Endodermal cell (in vitro differentiated cells): ENCODE results near the gene PGS1. TPM values are rescaled to one million over a fixed set of nuclear protein-coding genes. Genes with fewer than 3 reads are reported as not detected.

ENCODE experiments used
- DNase-seq: peaks from one replicate; pipeline ENCODE4 v3.0.0-alpha.2; 2017
- H3K27ac ChIP-seq: 2 replicates; pipeline ENCODE4 v1.5.1; 2013; ENCODE audit warnings: mild to moderate bottlenecking, low read depth, low read length, moderate library complexity
- H3K27me3 ChIP-seq: 2 replicates; pipeline ENCODE4 v1.6.1; 2013; ENCODE audit warnings: mild to moderate bottlenecking, low read length, moderate library complexity; ENCODE audit not compliant: insufficient read depth, control insufficient read depth, poor library complexity, severe bottlenecking
- H3K36me3 ChIP-seq: 2 replicates; pipeline ENCODE4 v1.7.0; 2013; ENCODE audit warnings: mild to moderate bottlenecking, low read length, moderate library complexity; ENCODE audit not compliant: control insufficient read depth, insufficient read depth
- H3K4me1 ChIP-seq: one replicate; pipeline ENCODE4 v1.7.0; 2013; ENCODE audit warnings: low read length; ENCODE audit not compliant: control insufficient read depth, insufficient read depth
- H3K4me3 ChIP-seq: 2 replicates; pipeline ENCODE4 v1.5.1; 2013; ENCODE audit warnings: mild to moderate bottlenecking, low read length, moderate library complexity
- H3K9ac ChIP-seq: 2 replicates; pipeline ENCODE4 v1.6.1; 2013; ENCODE audit warnings: mild to moderate bottlenecking, low read length, moderate library complexity; ENCODE audit not compliant: poor library complexity, severe bottlenecking; ENCODE audit errors: extremely low read depth
- H3K9me3 ChIP-seq: 2 replicates; pipeline ENCODE4 v1.6.1; 2013; ENCODE audit warnings: mild to moderate bottlenecking, low read length, moderate library complexity; ENCODE audit not compliant: control insufficient read depth
- H3K27ac Mint-ChIP-seq: 2 replicates; pipeline ENCODE4 v1.8.0; 2020; ENCODE audit warnings: mixed read lengths
- H3K27me3 Mint-ChIP-seq: 2 replicates; pipeline ENCODE4 v1.8.0; 2021; ENCODE audit warnings: mild to moderate bottlenecking, mixed read lengths; ENCODE audit not compliant: insufficient read depth
- H3K36me3 Mint-ChIP-seq: 2 replicates; pipeline ENCODE4 v1.8.0; 2020; ENCODE audit warnings: low read depth, mixed read lengths
- H3K4me1 Mint-ChIP-seq: 2 replicates; pipeline ENCODE4 v1.8.0; 2020; ENCODE audit warnings: mixed read lengths
- H3K4me3 Mint-ChIP-seq: 2 replicates; pipeline ENCODE4 v1.8.0; 2020; ENCODE audit warnings: mild to moderate bottlenecking, moderate library complexity, mixed read lengths
- H3K9me3 Mint-ChIP-seq: 2 replicates; pipeline ENCODE4 v1.8.0; 2020; ENCODE audit warnings: mild to moderate bottlenecking, mixed read lengths
- WGBS, 2 experiments: methylation state at CpG; one replicate each; pipeline versions ENCODE4 v1.1.5 to v1.1.7; 2013; ENCODE audit warnings: missing lambda C conversion rate in 2 of 2, mixed read lengths in 1 of 2; ENCODE audit not compliant: insufficient coverage in 1 of 2, insufficient read length in 1 of 2; 5-methylcytosine and 5-hydroxymethylcytosine counted together
- total RNA-seq, 2 donors: library from RNA; stranded (reverse); fragmentation: NEBNext Ultra II Directional in 1 of 2; extraction: Animal tissue kit (Norgen Biotek cat#: 25700) in 1 of 2; gene quantifications; 2 replicates in 1 of 2; 3 replicates in 1 of 2; pipeline ENCODE4 v1.2.1, GENCODE V29; 2021
- TF ChIP-seq, protein P1 (sequence below): fragments of 200-600 bp; sonication (generic); conservative IDR thresholded peaks from 2 replicates; pipeline ENCODE4 v1.5.0; 2021; ENCODE audit warnings: antibody characterized with exemption, mild to moderate bottlenecking

The PGS1 gene
- total RNA-seq, 2 donors from 2014 or later, result 57.1 to 58.2 TPM

DNA sequence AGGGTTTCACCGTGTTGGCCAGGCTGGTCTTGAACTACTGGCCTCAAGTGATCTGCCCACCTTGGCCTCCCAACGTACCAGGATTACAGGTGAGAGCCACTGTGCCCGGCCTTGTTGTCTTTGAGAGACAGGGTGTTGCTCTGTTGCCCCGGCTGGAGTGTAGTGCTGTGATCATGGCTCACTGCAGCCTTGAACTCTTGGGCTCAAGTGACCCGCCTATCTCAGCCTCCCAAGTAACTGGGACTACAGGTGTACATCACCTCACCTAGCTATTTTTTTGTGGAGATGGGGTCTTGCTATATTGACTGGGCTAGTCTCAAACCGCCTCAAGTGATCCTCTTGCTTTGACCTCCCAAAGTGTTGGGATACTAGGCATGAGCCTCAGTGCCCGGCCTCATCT lies 68.4 kb downstream of the PGS1 start:
- Histone ChIP-seq H3K27me3 (no peaks in the 10 kb centered on the region), H3K9ac (no peak overlapping the region), H3K4me3 (no peak overlapping the region), H3K4me1 (no peaks in the 10 kb centered on the region), H3K9me3 (no peaks in the 10 kb centered on the region), H3K27ac (no peak overlapping the region), H3K36me3 (no peaks in the 10 kb centered on the region)
- H3K4me1 Mint-ChIP-seq, result no peaks in the 10 kb centered on the region
- H3K27ac Mint-ChIP-seq, result no peak overlapping the region
- peak; percentile 35 for DNase-seq
- H3K4me3 Mint-ChIP-seq, result no peak overlapping the region
- H3K9me3 Mint-ChIP-seq, result no peaks in the 10 kb centered on the region
- TF ChIP-seq, protein P1, sequence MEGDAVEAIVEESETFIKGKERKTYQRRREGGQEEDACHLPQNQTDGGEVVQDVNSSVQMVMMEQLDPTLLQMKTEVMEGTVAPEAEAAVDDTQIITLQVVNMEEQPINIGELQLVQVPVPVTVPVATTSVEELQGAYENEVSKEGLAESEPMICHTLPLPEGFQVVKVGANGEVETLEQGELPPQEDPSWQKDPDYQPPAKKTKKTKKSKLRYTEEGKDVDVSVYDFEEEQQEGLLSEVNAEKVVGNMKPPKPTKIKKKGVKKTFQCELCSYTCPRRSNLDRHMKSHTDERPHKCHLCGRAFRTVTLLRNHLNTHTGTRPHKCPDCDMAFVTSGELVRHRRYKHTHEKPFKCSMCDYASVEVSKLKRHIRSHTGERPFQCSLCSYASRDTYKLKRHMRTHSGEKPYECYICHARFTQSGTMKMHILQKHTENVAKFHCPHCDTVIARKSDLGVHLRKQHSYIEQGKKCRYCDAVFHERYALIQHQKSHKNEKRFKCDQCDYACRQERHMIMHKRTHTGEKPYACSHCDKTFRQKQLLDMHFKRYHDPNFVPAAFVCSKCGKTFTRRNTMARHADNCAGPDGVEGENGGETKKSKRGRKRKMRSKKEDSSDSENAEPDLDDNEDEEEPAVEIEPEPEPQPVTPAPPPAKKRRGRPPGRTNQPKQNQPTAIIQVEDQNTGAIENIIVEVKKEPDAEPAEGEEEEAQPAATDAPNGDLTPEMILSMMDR, result no peak
- WGBS, 2 experiments, result 82 to 92% methylated on average over 5 to 7 of the region's 7 CpGs
- no peaks in the 10 kb centered on the region for H3K27me3 Mint-ChIP-seq
- H3K36me3 Mint-ChIP-seq, result no peaks in the 10 kb centered on the region

DNA sequence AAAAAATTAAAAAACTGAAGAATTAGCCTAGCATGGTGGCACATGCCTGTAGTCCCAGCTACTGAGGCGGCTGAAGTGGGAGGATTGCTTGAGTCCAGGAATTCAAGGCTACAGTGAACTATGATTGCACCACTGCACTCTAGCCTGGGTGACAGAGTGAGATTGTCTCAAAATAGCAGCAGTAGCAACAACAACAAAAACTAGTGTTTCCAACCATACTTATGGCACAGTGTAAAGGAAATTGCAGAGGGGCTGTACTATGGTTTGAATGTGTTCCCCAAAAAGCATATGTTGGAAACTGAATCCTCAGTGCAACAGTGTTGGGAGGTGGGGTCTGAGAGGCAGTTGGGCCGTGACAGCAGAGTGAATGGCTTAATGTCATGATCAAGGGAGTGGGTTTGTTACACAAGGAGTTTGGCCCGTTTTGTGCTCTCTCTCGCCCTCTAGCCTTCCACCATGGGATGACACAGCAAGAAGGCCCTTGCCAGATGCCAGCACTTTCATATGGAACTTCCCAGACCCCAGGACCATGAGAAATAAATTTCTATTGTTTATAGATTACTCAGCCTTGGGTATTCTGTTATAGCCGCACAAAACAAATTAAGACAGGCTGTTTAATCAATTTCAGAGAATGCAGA lies 70.0 kb downstream of the PGS1 start:
- Histone ChIP-seq H3K9me3 (no peaks in the 10 kb centered on the region), H3K4me1 (no peaks in the 10 kb centered on the region), H3K36me3 (no peaks in the 10 kb centered on the region), H3K4me3 (no peak overlapping the region), H3K9ac (no peak overlapping the region), H3K27me3 (no peaks in the 10 kb centered on the region), H3K27ac (no peak overlapping the region)
- no peaks in the 10 kb centered on the region for H3K27me3 Mint-ChIP-seq
- TF ChIP-seq, protein P1, result peak; percentile 57
- H3K36me3 Mint-ChIP-seq, result no peaks in the 10 kb centered on the region
- no peak overlapping the region for H3K4me3 Mint-ChIP-seq
- DNase-seq, result no peak
- WGBS, 2 experiments, result 65 to 95% methylated on average over 2 to 5 of the region's 5 CpGs
- H3K4me1 Mint-ChIP-seq, result no peaks in the 10 kb centered on the region
- H3K27ac Mint-ChIP-seq, result no peak overlapping the region
- H3K9me3 Mint-ChIP-seq, result no peaks in the 10 kb centered on the region

DNA sequence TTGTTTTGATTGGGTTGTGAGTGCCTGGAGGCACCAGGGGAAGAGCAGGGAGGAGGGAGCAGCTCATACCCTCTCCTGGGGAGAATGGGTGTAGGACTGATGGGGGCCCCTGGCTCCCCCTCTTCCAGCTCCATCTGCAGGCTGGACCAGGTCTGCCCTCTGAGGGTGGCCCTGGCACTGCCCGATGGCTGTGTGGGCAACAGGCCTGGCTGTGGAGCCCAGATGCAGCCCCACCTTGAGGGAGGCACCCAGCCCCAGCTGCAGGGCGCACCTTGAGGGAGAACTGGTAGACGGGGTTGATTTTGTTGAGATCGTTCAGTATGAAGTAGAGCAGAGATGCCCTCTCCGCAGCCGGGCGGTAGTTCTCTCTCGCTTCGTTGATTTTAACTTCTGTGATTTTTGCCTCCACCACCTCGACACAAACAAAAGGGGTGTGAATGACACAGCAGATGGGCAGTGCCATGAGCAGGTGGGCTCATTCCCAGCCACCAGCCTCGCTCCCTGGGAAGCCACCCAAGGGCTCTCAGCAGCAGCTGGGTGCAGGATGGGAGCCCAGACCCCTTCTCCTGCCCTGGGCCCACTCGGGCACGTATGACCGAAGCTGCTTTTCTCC lies 71.6 kb downstream of the PGS1 start:
- no peak overlapping the region for H3K27ac ChIP-seq
- Mint-ChIP-seq H3K36me3 (no peaks in the 10 kb centered on the region), H3K27me3 (no peaks in the 10 kb centered on the region), H3K4me3 (no peak overlapping the region), H3K9me3 (no peaks in the 10 kb centered on the region), H3K27ac (no peak overlapping the region), H3K4me1 (no peaks in the 10 kb centered on the region)
- no peaks in the 10 kb centered on the region for H3K27me3 ChIP-seq
- no peaks in the 10 kb centered on the region for H3K9me3 ChIP-seq
- H3K36me3 ChIP-seq, result no peaks in the 10 kb centered on the region
- no peak for DNase-seq
- H3K4me3 ChIP-seq, result no peak overlapping the region
- no peaks in the 10 kb centered on the region for H3K4me1 ChIP-seq
- H3K9ac ChIP-seq, result no peak overlapping the region
- 92 to 93% methylated on average over 8 to 14 of the region's 14 CpGs for WGBS, 2 experiments
- TF ChIP-seq, protein P1, result no peak
